Body of pancreas (tissue), 4 donors: Measurements from ENCODE around the gene KRTAP4-2. TPM values are rescaled to one million over a fixed set of nuclear protein-coding genes. Genes with fewer than 3 reads are reported as not detected.

Experiments used
- ATAC-seq: fragments of 150-250 bp; one replicate; pipeline ENCODE4 v1.9.1; 2016
- DNase-seq, 4 donors: peaks; one replicate each; pipeline ENCODE4 v3.0.0-alpha.2; 2019
- H3K27ac ChIP-seq, 4 donors: fragments of 200-600 bp; sonication (generic); 1 replicate in 3 of 4; 2 replicates in 1 of 4; pipeline versions ENCODE4 v1.5.1 to v1.6.1; 2016 to 2019; ENCODE audit warnings: mild to moderate bottlenecking in 1 of 4, mixed read lengths in 1 of 4, moderate library complexity in 1 of 4
- H3K27me3 ChIP-seq, 2 donors: fragments of 200-600 bp; sonication (generic); one replicate each; pipeline ENCODE4 v1.6.0; 2016; ENCODE audit warnings: mild to moderate bottlenecking in 1 of 2
- H3K36me3 ChIP-seq, 2 donors: fragments of 200-600 bp; sonication (generic); replicated peaks in 1 of 2; 2 replicates each; pipeline ENCODE4 v1.5.1; 2016; ENCODE audit warnings: low read depth in 2 of 2; ENCODE audit not compliant: insufficient read depth in 1 of 2
- H3K4me1 ChIP-seq: fragments of 200-600 bp; sonication (generic); one replicate; pipeline ENCODE4 v1.6.0; 2016
- H3K4me3 ChIP-seq, 2 donors: fragments of 200-600 bp; sonication (generic); 1 replicate in 1 of 2; 2 replicates in 1 of 2; pipeline ENCODE4 v1.5.1; 2016 to 2019
- H3K9me3 ChIP-seq, 3 donors: fragments of 200-600 bp; sonication (generic); 1 replicate in 2 of 3; 2 replicates in 1 of 3; pipeline ENCODE4 v1.5.1; 2016
- POLR2A ChIP-seq, 3 donors: fragments of 450-650 bp; IDR thresholded peaks; one replicate each; pipeline ENCODE4 v1.6.1; 2016; ENCODE audit warnings: antibody characterized with exemption in 3 of 3, mild to moderate bottlenecking in 2 of 3
- WGBS, 2 donors: methylation state at CpG; one replicate each; pipeline ENCODE4 v1.1.5; 2017; 5-methylcytosine and 5-hydroxymethylcytosine counted together
- intact Hi-C: fragments of 100-400 bp; cut with DNase I; formaldehyde crosslinking; loops from one replicate; pipeline ENCODE4 v1.15.1; 2023
- total RNA-seq, 2 donors: library from RNA; depleted of rRNA; stranded (reverse); fragments of >200 nt; gene quantifications; one replicate each; pipeline ENCODE4 v1.1.0, GENCODE V29; 2016
- TF ChIP-seq, protein P1 (sequence below), 7 experiments: fragments of 450-650 bp in 4 of 7; fragments of 200-600 bp in 3 of 7; sonication (generic) in 3 of 7; IDR thresholded peaks; one replicate each; pipeline ENCODE4 v1.5.1; 2016 to 2019; ENCODE audit warnings: antibody characterized with exemption in 7 of 7

The KRTAP4-2 gene
- total RNA-seq, 2 donors from 2014 or later = not detected

DNA sequence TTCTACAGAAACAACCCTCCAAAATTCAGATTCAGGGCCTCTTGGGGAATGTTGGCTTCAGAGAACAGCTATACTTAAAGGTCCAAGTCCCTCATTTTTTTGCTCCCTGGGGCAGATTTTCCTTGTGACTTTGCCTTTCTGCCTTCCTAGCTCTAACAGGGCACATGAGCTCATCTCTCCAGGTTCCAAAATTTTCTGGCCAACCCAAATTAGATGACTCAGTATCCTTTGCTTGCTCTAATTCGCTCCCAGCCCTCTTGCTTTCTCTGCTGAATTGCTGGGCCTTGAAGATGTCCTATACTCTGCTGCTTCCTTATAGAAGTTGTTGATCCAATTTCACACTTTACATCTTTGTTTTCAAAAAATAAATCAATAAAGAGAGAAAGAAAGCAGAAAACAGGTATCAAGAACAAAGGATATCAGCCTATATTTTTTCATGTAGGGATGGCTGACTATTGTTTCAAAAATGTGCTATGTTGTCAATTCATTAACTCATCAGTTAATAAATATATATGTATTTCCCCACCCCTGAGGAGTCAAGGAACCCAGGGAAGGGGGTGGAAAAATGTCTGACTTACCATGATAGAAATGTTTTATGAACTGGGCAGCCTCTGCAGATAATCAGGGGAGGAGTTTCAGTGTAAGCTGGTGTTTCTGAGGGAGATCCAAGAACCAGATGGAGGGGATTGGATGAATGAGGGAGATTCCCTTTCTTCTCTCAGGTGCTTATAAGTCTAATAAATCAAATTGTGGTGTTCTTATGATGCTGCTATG is 1.0 kb upstream of the KRTAP4-2 start:
- WGBS, 2 donors = 77 to 89% methylated on average over 1 of the region's 1 CpG
- Histone ChIP-seq H3K9me3 (no peaks in the 10 kb centered on the region), H3K27ac (no peak overlapping the region), H3K4me3 (no peak overlapping the region), H3K36me3 (no peaks in the 10 kb centered on the region), H3K4me1 (no peaks in the 10 kb centered on the region), H3K27me3 (no peaks in the 10 kb centered on the region)
- DNase-seq (no peak), ATAC-seq (no peak)
- TF ChIP-seq, protein P1, sequence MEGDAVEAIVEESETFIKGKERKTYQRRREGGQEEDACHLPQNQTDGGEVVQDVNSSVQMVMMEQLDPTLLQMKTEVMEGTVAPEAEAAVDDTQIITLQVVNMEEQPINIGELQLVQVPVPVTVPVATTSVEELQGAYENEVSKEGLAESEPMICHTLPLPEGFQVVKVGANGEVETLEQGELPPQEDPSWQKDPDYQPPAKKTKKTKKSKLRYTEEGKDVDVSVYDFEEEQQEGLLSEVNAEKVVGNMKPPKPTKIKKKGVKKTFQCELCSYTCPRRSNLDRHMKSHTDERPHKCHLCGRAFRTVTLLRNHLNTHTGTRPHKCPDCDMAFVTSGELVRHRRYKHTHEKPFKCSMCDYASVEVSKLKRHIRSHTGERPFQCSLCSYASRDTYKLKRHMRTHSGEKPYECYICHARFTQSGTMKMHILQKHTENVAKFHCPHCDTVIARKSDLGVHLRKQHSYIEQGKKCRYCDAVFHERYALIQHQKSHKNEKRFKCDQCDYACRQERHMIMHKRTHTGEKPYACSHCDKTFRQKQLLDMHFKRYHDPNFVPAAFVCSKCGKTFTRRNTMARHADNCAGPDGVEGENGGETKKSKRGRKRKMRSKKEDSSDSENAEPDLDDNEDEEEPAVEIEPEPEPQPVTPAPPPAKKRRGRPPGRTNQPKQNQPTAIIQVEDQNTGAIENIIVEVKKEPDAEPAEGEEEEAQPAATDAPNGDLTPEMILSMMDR (IDR thresholded peaks at IDR 0.05) = no peak
- no peak for TF ChIP-seq POLR2A (IDR thresholded peaks at IDR 0.05)
- intact Hi-C loops = no loop called here

DNA sequence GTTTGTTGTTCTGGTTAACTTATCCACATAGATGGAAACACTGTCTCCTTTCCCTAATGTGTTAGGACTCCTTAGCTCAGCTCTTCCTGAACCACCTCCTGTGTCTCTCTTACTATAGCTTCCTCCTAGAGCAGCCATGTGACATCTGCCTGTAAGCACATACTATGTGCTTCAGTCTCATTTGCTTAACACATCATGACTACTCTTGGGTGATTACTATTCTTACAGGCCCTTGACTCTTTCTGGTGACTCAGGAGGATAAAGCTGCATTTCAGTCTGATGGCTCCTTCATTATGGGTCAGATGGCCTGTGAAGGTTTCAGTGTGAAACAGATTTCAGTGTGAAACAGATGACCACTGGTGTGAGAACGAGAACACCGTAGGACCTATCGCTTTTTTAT is 320 bp upstream of the KRTAP4-2 start:
- DNase-seq = no peak
- Histone ChIP-seq H3K4me3 (no peak overlapping the region), H3K36me3 (no peaks in the 10 kb centered on the region), H3K27ac (no peak overlapping the region), H3K4me1 (no peaks in the 10 kb centered on the region), H3K27me3 (no peaks in the 10 kb centered on the region), H3K9me3 (no peaks in the 10 kb centered on the region)
- no peak for ATAC-seq
- TF ChIP-seq, protein P1 (IDR thresholded peaks at IDR 0.05) = no peak
- no peak for TF ChIP-seq POLR2A (IDR thresholded peaks at IDR 0.05)
- WGBS, 2 donors = 89 to 92% methylated on average over 3 of the region's 3 CpGs
- intact Hi-C loops = no loop called here

DNA sequence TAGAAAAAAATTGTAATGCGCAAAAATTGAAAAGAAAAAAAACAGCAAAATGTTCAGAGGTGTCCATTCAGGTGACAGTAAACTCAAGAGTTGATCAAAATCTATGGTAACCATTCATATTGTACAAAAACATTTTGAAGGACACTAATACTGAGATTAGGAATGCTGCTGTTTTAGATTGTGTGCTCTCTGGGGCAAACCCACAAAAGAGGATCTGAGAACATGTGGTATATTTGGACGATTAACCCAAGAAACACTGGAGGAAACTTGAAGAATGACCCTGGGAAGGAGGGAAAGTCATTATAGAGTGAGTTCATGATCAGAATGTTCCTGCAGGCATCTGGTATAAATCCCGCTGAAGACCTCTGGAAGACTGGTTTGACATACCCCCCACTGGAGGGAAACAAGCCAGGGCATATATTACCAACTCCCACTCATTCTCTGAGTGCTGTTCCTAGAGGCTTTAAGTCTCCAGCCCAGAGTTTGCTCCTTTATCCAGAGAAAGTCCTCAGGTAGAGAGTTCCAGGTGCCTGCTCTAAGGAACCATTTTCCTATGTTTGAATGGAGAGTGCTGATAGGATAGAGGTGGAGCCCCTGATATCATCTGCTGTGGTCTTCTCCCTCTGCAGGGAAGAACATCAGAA is 1.2 kb downstream of the KRTAP4-2 start:
- ATAC-seq (no peak), DNase-seq (no peak)
- intact Hi-C loops = no loop called here
- no peak for TF ChIP-seq POLR2A (IDR thresholded peaks at IDR 0.05)
- Histone ChIP-seq H3K27ac (no peak overlapping the region), H3K36me3 (no peaks in the 10 kb centered on the region), H3K4me1 (no peaks in the 10 kb centered on the region), H3K9me3 (no peaks in the 10 kb centered on the region), H3K27me3 (no peaks in the 10 kb centered on the region), H3K4me3 (no peak overlapping the region)
- WGBS, 2 donors = 52 to 57% methylated on average over 3 of the region's 3 CpGs

DNA sequence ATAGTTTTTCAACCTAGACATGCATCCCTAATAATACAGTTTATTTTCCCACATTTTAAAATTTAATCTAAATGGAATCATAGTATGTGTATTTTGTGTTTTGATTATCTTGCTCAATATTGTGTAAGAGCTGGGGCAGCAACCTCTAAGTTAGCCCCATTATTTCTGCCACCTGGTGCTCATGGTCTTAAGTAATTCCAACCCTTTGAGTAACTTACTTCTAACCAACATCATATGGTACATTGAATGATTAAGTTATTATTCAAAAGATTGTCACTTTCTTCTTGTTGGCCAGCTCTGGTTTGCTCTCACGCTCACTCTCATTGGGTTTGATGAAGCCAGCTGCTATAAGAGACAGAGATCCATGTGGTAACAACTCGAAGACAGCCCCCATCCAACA is 6.1 kb downstream of the KRTAP4-2 start:
- no peaks in the 10 kb centered on the region for H3K36me3 ChIP-seq
- WGBS, 2 donors = 60 to 74% methylated on average over 2 of the region's 2 CpGs
- no peak overlapping the region for H3K27ac ChIP-seq
- DNase-seq = no peak
- TF ChIP-seq POLR2A (IDR thresholded peaks at IDR 0.05) = no peak
- TF ChIP-seq, protein P1 (IDR thresholded peaks at IDR 0.05) = no peak
- intact Hi-C loops = no loop called here
- H3K4me1 ChIP-seq = no peaks in the 10 kb centered on the region
- H3K9me3 ChIP-seq = no peaks in the 10 kb centered on the region
- no peak for ATAC-seq
- no peak overlapping the region for H3K4me3 ChIP-seq
- no peaks in the 10 kb centered on the region for H3K27me3 ChIP-seq

DNA sequence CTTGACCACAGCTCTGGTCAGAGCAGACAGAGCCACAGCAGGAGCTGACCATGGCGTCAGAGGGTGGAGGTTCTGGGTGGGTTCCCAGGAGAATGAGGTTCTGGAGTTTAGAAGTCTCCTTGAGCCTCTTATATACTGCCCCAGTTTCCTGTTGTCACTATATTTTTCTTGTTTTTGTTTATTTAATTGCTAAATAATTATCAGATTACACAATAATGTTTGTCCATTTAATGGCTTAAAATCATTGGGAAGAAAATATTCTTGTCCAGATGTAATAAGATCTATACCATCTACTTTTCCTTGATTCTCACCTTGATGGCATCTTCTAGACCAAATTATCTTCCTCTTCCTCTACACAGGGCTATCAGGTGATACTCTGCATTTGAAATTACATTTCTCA is 9.9 kb downstream of the KRTAP4-2 start, which contains the start of gene KRTAP4-3:
TSS of gene KRTAP4-3 (minus strand) at position 101 of the 400 bp plus-strand sequence. CDS start at position 52, 49 bp downstream.
- no peak for ATAC-seq

More for the DNA sequence above, 9.9 kb downstream of the KRTAP4-2 start, which contains the start of gene KRTAP4-3:
- no peak for DNase-seq
- Histone ChIP-seq H3K4me3 (no peak within 1 kb of the TSS), H3K36me3 (no peaks in the 10 kb centered on the region), H3K4me1 (no peaks in the 10 kb centered on the region), H3K27me3 (no peaks in the 10 kb centered on the region), H3K9me3 (no peaks in the 10 kb centered on the region), H3K27ac (no peak within 1 kb of the TSS)
- no peak for TF ChIP-seq POLR2A (IDR thresholded peaks at IDR 0.05)
- TF ChIP-seq, protein P1 (IDR thresholded peaks at IDR 0.05) = no peak
- WGBS, 2 donors = 58 to 70% methylated on average over 1 of the region's 1 CpG
- intact Hi-C loops = no loop called here
